Keratinocyte (primary cell): ENCODE measurements around the gene MIDN. TPM values are rescaled to one million over a fixed set of nuclear protein-coding genes. Genes with fewer than 3 reads are reported as not detected.

Experiments used
- DNase-seq: peaks from one replicate; pipeline ENCODE4 v3.0.0-alpha.2; 2011; ENCODE audit warnings: low read depth, missing footprints, low spot score
- FAIRE-seq: peaks from 2 replicates; lab custom pipeline; 2011; peaks lifted over from hg19 to GRCh38; lab: Jason Lieb, UNC
- H2AFZ ChIP-seq: 2 replicates; pipeline ENCODE4 v1.6.0; 2012; ENCODE audit warnings: low read length, control low read depth, inconsistent platforms; ENCODE audit not compliant: control insufficient read depth
- H3K27ac ChIP-seq: 2 replicates; pipeline ENCODE4 v1.5.1; 2011; ENCODE audit warnings: low read length; ENCODE audit not compliant: control insufficient read depth, insufficient read depth
- H3K27me3 ChIP-seq: 3 replicates; pipeline ENCODE4 v1.6.0; 2011; ENCODE audit warnings: low read length; ENCODE audit not compliant: control insufficient read depth, insufficient read depth; ENCODE audit errors: extremely low read depth
- H3K36me3 ChIP-seq, 2 experiments: 2 replicates in 1 of 2; 3 replicates in 1 of 2; pipeline ENCODE4 v1.5.1; 2011; ENCODE audit warnings: low read length in 2 of 2, mild to moderate bottlenecking in 1 of 2; ENCODE audit not compliant: control insufficient read depth in 2 of 2, insufficient read depth in 2 of 2; ENCODE audit errors: extremely low read depth in 1 of 2
- H3K4me1 ChIP-seq: 3 replicates; pipeline ENCODE4 v1.5.1; 2011; ENCODE audit warnings: low read length; ENCODE audit not compliant: control insufficient read depth, insufficient read depth; ENCODE audit errors: extremely low read depth
- H3K4me2 ChIP-seq: 3 replicates; pipeline ENCODE4 v1.6.0; 2011; ENCODE audit warnings: low read depth, low read length; ENCODE audit not compliant: control insufficient read depth, insufficient read depth; ENCODE audit errors: extremely low read depth
- H3K4me3 ChIP-seq, 3 experiments: fragments of 200-600 bp in 1 of 3; sonication (generic) in 1 of 3; 2 replicates in 2 of 3; 3 replicates in 1 of 3; pipeline ENCODE4 v1.5.1; 2011 to 2016; ENCODE audit warnings: low read length in 3 of 3, mild to moderate bottlenecking in 3 of 3, control low read depth in 2 of 3, inconsistent platforms in 1 of 3, low read depth in 1 of 3, mixed read lengths in 1 of 3, mixed run types in 1 of 3, moderate library complexity in 1 of 3; ENCODE audit not compliant: control insufficient read depth in 2 of 3, insufficient read depth in 2 of 3; ENCODE audit errors: extremely low read depth in 1 of 3
- H3K79me2 ChIP-seq: 2 replicates; pipeline ENCODE4 v1.6.0; 2012; ENCODE audit warnings: low read length; ENCODE audit not compliant: control insufficient read depth, insufficient read depth
- H3K9ac ChIP-seq: 3 replicates; pipeline ENCODE4 v1.6.0; 2011; ENCODE audit warnings: low read length; ENCODE audit not compliant: control insufficient read depth, insufficient read depth; ENCODE audit errors: extremely low read depth
- H3K9me1 ChIP-seq: 3 replicates; pipeline ENCODE4 v1.6.0; 2011; ENCODE audit warnings: low read length; ENCODE audit not compliant: control insufficient read depth, insufficient read depth; ENCODE audit errors: extremely low read depth
- H3K9me3 ChIP-seq: 2 replicates; pipeline ENCODE4 v1.5.1; 2012; ENCODE audit warnings: low read depth, low read length; ENCODE audit not compliant: control insufficient read depth
- H4K20me1 ChIP-seq: 3 replicates; pipeline ENCODE4 v1.6.0; 2011; ENCODE audit warnings: low read length; ENCODE audit not compliant: control insufficient read depth, insufficient read depth; ENCODE audit errors: extremely low read depth
- EZH2 ChIP-seq: IDR thresholded peaks from one replicate; pipeline ENCODE4 v1.6.1; 2012; ENCODE audit warnings: inconsistent platforms, mild to moderate bottlenecking, low read length, moderate library complexity
- dilution Hi-C: fragments of 300-500 bp; cut with MboI; formaldehyde crosslinking; loops from one replicate; pipeline ENCODE4 v1.7.0; 2020; ENCODE audit warnings: low sequenced_read_pairs; ENCODE audit not compliant: extremely low pct_ligation_motif_present
- polyA plus RNA-seq, 5 experiments: library from polyadenylated mRNA; depleted of rRNA in 3 of 5; stranded (reverse) in 3 of 5; stranded (forward) in 1 of 5; unstranded in 1 of 5; fragments of >200 nt; gene quantifications; 1 replicate in 1 of 5; 2 replicates in 3 of 5; 3 replicates in 1 of 5; pipeline versions ENCODE4 v1.2.1 to v1.2.3, GENCODE V29; 2011 to 2012; ENCODE audit warnings: missing spikeins in 2 of 5, low read depth in 1 of 5, low replicate concordance in 1 of 5
- TF ChIP-seq, protein P1 (sequence below), 3 experiments: IDR thresholded peaks in 1 of 3; conservative IDR thresholded peaks in 1 of 3; optimal IDR thresholded peaks in 1 of 3; 2 replicates in 2 of 3; 3 replicates in 1 of 3; pipeline versions ENCODE3 to v1.5.1; 2011; ENCODE audit warnings: low read length in 3 of 3, mild to moderate bottlenecking in 3 of 3, moderate library complexity in 2 of 3, control low read depth in 1 of 3, inconsistent platforms in 1 of 3; ENCODE audit not compliant: insufficient read depth in 2 of 3; ENCODE audit errors: extremely low read depth in 1 of 3

MIDN gene
- polyA plus RNA-seq, 1 donor (not counting 4 experiments of a cell fraction or from before 2014, with no cell fraction given) = 4.7 TPM

DNA sequence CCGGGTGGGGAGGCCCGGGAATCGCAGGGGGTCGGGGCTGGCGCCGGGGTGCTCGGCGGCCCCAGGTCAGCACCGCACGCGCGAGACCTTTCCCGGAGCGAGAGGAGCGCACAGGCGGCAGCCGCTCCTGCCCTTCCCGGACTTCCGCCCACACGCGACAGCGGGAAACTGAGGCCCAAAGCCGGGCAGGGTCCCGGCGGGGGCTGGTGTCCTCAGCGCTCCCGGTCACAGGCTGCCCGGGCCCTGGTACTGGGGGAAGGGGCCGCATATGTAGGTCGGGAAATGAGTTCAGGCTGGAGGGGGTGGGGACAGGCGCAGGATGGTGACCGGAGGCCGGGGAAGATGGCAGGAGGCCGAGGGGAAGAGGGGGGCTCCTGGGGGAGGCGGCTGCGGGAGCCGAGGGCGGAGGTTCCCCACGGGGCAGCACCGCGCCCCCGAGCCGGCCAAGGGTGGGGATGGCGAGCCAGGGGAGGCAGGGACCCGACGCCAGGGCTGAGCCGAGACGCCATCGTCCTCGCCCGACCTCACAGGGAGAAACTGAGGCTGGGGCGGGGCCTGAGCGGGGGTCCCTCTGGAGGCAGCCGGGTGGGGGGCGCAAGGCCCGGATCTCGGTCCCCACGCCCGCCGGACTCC, 11.2 kb upstream of the MIDN start:
- no peak for DNase-seq
- H4K20me1 ChIP-seq = peaks cover 2% of the 10 kb centered on the region
- peak overlapping the region; percentile 64 to 84 (median 77) for H3K4me3 ChIP-seq
- no peak overlapping the region for H3K27ac ChIP-seq
- dilution Hi-C loops = no loop called here
- peak overlapping the region; percentile 15 for H2AFZ ChIP-seq
- H3K9me1 ChIP-seq = no peaks in the 10 kb centered on the region
- H3K4me2 ChIP-seq = peak overlapping the region; percentile 79
- FAIRE-seq = no peak
- peak overlapping the region; percentile 60 for H3K9ac ChIP-seq
- peaks cover 5% of the 10 kb centered on the region for H3K79me2 ChIP-seq
- H3K4me1 ChIP-seq = peaks cover 30% of the 10 kb centered on the region
- H3K36me3 ChIP-seq = peaks cover 4 to 10% of the 10 kb centered on the region in 2 experiments
- no peak for TF ChIP-seq EZH2
- TF ChIP-seq, protein P1, sequence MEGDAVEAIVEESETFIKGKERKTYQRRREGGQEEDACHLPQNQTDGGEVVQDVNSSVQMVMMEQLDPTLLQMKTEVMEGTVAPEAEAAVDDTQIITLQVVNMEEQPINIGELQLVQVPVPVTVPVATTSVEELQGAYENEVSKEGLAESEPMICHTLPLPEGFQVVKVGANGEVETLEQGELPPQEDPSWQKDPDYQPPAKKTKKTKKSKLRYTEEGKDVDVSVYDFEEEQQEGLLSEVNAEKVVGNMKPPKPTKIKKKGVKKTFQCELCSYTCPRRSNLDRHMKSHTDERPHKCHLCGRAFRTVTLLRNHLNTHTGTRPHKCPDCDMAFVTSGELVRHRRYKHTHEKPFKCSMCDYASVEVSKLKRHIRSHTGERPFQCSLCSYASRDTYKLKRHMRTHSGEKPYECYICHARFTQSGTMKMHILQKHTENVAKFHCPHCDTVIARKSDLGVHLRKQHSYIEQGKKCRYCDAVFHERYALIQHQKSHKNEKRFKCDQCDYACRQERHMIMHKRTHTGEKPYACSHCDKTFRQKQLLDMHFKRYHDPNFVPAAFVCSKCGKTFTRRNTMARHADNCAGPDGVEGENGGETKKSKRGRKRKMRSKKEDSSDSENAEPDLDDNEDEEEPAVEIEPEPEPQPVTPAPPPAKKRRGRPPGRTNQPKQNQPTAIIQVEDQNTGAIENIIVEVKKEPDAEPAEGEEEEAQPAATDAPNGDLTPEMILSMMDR (optimal IDR thresholded peaks at IDR 0.05 in 1 of 3, IDR thresholded peaks at IDR 0.05 in 1 of 3, conservative IDR thresholded peaks at IDR 0.05 in 1 of 3; ENCODE audit: extremely low read depth in 1 of 3, insufficient read depth in 2 of 3, low read length in 3 of 3) = no peak
- H3K27me3 ChIP-seq = no peaks in the 10 kb centered on the region
- no peaks in the 10 kb centered on the region for H3K9me3 ChIP-seq

DNA sequence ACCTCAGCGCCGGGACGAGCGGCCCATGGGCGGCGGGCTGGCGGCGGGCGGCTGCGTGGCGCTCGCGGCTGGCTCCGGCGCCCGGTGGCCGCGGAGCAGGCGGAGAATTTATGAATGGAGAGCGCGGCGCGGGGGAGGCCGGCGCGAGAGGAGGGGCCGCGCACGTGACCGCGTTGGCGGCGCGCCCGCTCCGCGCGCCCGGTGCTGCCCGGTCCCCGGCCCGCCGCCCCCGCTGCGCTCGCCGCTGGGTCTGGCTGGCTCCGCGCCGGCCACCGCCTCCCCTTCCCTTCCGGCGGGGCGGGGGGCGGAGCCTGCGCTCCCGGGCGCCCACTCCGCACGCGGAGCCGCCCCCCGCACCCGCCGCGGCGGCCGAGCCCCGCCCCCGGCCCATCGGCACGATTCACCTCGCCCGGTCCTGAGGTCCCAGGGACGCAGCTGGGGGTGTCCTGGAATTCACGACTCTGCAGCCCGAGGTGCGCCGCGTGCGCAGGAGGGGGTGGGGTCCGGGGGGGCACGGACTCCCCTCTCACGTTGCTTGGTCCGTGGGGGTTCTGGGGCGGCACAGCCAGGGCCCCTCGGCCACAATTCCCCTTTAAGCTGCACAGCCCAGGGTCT, 10.5 kb upstream of the MIDN start, which contains the start of gene CBARP:
Gene CBARP, minus strand, starts transcription at position 252 of the 615 bp plus-strand sequence. CDS start 1,905 bp downstream, outside the sequence.
- dilution Hi-C loops = no loop called here
- TF ChIP-seq, protein P1 (optimal IDR thresholded peaks at IDR 0.05 in 1 of 3, IDR thresholded peaks at IDR 0.05 in 1 of 3, conservative IDR thresholded peaks at IDR 0.05 in 1 of 3; ENCODE audit: extremely low read depth in 1 of 3, insufficient read depth in 2 of 3, low read length in 3 of 3) = no peak
- TF ChIP-seq EZH2 = no peak
- H3K27ac ChIP-seq = no peak within 1 kb of the TSS

More for the DNA sequence above, 10.5 kb upstream of the MIDN start, which contains the start of gene CBARP:
- peaks cover 11% of the 10 kb centered on the region for H3K79me2 ChIP-seq
- no peak for FAIRE-seq
- H3K9me1 ChIP-seq = no peaks in the 10 kb centered on the region
- no peaks in the 10 kb centered on the region for H4K20me1 ChIP-seq
- peaks cover 4 to 10% of the 10 kb centered on the region in 2 experiments for H3K36me3 ChIP-seq
- peak within 1 kb of the TSS; percentile 79 for H3K4me2 ChIP-seq
- peak within 1 kb of the TSS; percentile 64 to 84 (median 77) for H3K4me3 ChIP-seq
- peak within 1 kb of the TSS; percentile 60 for H3K9ac ChIP-seq
- DNase-seq = no peak
- peak within 1 kb of the TSS; percentile 15 for H2AFZ ChIP-seq
- peaks cover 27% of the 10 kb centered on the region for H3K4me1 ChIP-seq
- no peaks in the 10 kb centered on the region for H3K27me3 ChIP-seq
- H3K9me3 ChIP-seq = no peaks in the 10 kb centered on the region
